HepG2 (cell line): Measurements from ENCODE around the gene SDE2. TPM values are rescaled to one million over a fixed set of nuclear protein-coding genes. Genes with fewer than 3 reads are reported as not detected.
A peak's percentile ranks its signal among the peaks of the same experiment; 100 is the strongest.

Experiments
- CHCHD3 ChIP-seq: sonication (generic); formaldehyde crosslinking; IDR thresholded peaks from 2 replicates; pipeline ENCODE4 v1.8.0; 2022; ENCODE audit warnings: mild to moderate bottlenecking, missing genetic modification reagents, moderate library complexity
- GRHL1 ChIP-seq: sonication (generic); formaldehyde crosslinking; conservative IDR thresholded peaks from 2 replicates; pipeline ENCODE4 v1.8.0; 2022; ENCODE audit warnings: missing genetic modification reagents
- HIC2 ChIP-seq: sonication (generic); formaldehyde crosslinking; IDR thresholded peaks from 2 replicates; pipeline ENCODE4 v1.9.0; 2022; ENCODE audit warnings: low read depth, missing genetic modification reagents
- JUND ChIP-seq: sonication (generic); formaldehyde crosslinking; IDR thresholded peaks from 2 replicates; pipeline ENCODE4 v1.8.0; 2022; ENCODE audit warnings: mild to moderate bottlenecking, missing genetic modification reagents
- MLX ChIP-seq: IDR thresholded peaks from 2 replicates; pipeline ENCODE4 v1.6.1; 2016
- RAD21 ChIP-seq: fragments of 450-650 bp; formaldehyde crosslinking; IDR thresholded peaks from 2 replicates; pipeline ENCODE4 v1.5.0; 2020; ENCODE audit warnings: mild to moderate bottlenecking
- REL ChIP-seq: sonication (generic); formaldehyde crosslinking; conservative IDR thresholded peaks from 2 replicates; pipeline ENCODE4 v1.8.0; 2022; ENCODE audit warnings: mild to moderate bottlenecking, missing genetic modification reagents, moderate library complexity
- RNF2 ChIP-seq: fragments of 450-650 bp; conservative IDR thresholded peaks from 2 replicates; pipeline ENCODE4 v1.6.1; 2016; ENCODE audit warnings: low read depth
- SMAD3 ChIP-seq: sonication (generic); formaldehyde crosslinking; IDR thresholded peaks from 2 replicates; pipeline ENCODE4 v1.4.0; 2020; ENCODE audit warnings: missing genetic modification reagents
- SNAPC5 ChIP-seq: sonication (generic); formaldehyde crosslinking; IDR thresholded peaks from 2 replicates; pipeline ENCODE4 v1.8.1; 2023; ENCODE audit warnings: mild to moderate bottlenecking, missing genetic modification reagents, borderline replicate concordance
- SPEN ChIP-seq: sonication (generic); formaldehyde crosslinking; IDR thresholded peaks from 2 replicates; pipeline ENCODE4 v1.5.1; 2020; ENCODE audit warnings: low read depth, mild to moderate bottlenecking, missing genetic modification reagents
- TP53 ChIP-seq: sonication (generic); formaldehyde crosslinking; conservative IDR thresholded peaks from 2 replicates; pipeline ENCODE4 v1.4.0; 2020; ENCODE audit warnings: missing genetic modification reagents
- ZNF20 ChIP-seq: sonication (generic); formaldehyde crosslinking; IDR thresholded peaks from 2 replicates; pipeline ENCODE4 v1.4.0; 2020; ENCODE audit warnings: mild to moderate bottlenecking, moderate library complexity, missing genetic modification reagents
- ZNF281 ChIP-seq: sonication (generic); formaldehyde crosslinking; IDR thresholded peaks from 2 replicates; pipeline ENCODE4 v1.4.0; 2020; ENCODE audit warnings: missing genetic modification reagents, borderline replicate concordance
- ZNF382 ChIP-seq: sonication (generic); formaldehyde crosslinking; IDR thresholded peaks from 2 replicates; pipeline ENCODE4 v1.5.0; 2020; ENCODE audit warnings: missing genetic modification reagents, mild to moderate bottlenecking, borderline replicate concordance
- ZNF501 ChIP-seq: sonication (generic); formaldehyde crosslinking; IDR thresholded peaks from 2 replicates; pipeline ENCODE4 v1.5.1; 2020; ENCODE audit warnings: mild to moderate bottlenecking, moderate library complexity, missing genetic modification reagents
- ZNF639 ChIP-seq: conservative IDR thresholded peaks from 2 replicates; pipeline ENCODE4 v1.6.1; 2018; ENCODE audit warnings: missing genetic modification reagents
- ZNF784 ChIP-seq: sonication (generic); formaldehyde crosslinking; IDR thresholded peaks from 2 replicates; pipeline ENCODE4 v1.5.1; 2020; ENCODE audit warnings: missing genetic modification reagents, mild to moderate bottlenecking, borderline replicate concordance
- polyA plus RNA-seq, 8 experiments: library from polyadenylated mRNA; depleted of rRNA in 3 of 8; stranded (reverse) in 7 of 8; unstranded in 1 of 8; fragments of >200 nt; fragmentation: Illumina TruSeq in 4 of 8; extraction: Trizol in 4 of 8; gene quantifications; 2 replicates each; pipeline versions ENCODE4 v1.2.1 to v1.2.3, GENCODE V29; 2011 to 2016; ENCODE audit warnings: low read depth in 4 of 8, missing spikeins in 1 of 8, mixed read lengths in 1 of 8; ENCODE audit not compliant: insufficient read depth in 1 of 8
- total RNA-seq, 5 experiments: library from RNA; depleted of rRNA; stranded (reverse); fragments of >200 nt; fragmentation: Illumina TruSeq; extraction: Trizol; gene quantifications; 2 replicates each; pipeline ENCODE4 v1.2.3, GENCODE V29; 2016; ENCODE audit warnings: low read depth in 1 of 5

The SDE2 gene
- total and polyA plus RNA-seq, 2 of the 13 experiments (the other 11 are each of a cell fraction or from before 2014, with no cell fraction given) = 10.8 to 19.6 TPM

GRCh38 chr1:225962440-225962975 is 36.6 kb downstream of the SDE2 start (continued):
- TF ChIP-seq SNAPC5 (CRISPR knock-in tag) (no peak), ZNF639 (CRISPR knock-in tag) (no peak), REL (CRISPR knock-in tag) (no peak), GRHL1 (CRISPR knock-in tag) (no peak), MLX (CRISPR knock-in tag) (no peak), SPEN (CRISPR knock-in tag) (no peak), CHCHD3 (CRISPR knock-in tag) (no peak), ZNF382 (CRISPR knock-in tag) (no peak), ZNF20 (CRISPR knock-in tag) (no peak), ZNF784 (CRISPR knock-in tag) (no peak), HIC2 (CRISPR knock-in tag) (no peak), RAD21 (peak; percentile 71), JUND (CRISPR knock-in tag) (no peak), RNF2 (no peak), TP53 (no peak), ZNF501 (no peak), ZNF281 (no peak), SMAD3 (CRISPR knock-in tag) (no peak)
